Small intestine (tissue), 7 donors: ENCODE data around the gene GATB. TPM values are rescaled to one million over a fixed set of nuclear protein-coding genes. Genes with fewer than 3 reads are reported as not detected.

ENCODE experiments used
- DNase-seq, 2 donors: peaks; one replicate each; pipeline versions ENCODE4 v3.0.0 to v3.0.0-alpha.2; 2013
- FAIRE-seq: peaks from 2 replicates; lab custom pipeline; 2012; peaks lifted over from hg19 to GRCh38; lab: Jason Lieb, UNC
- H3K27ac ChIP-seq, 3 donors: one replicate each; pipeline ENCODE4 v1.5.1; 2013; ENCODE audit warnings: low read length in 2 of 3, mild to moderate bottlenecking in 2 of 3, control low read depth in 1 of 3, inconsistent platforms in 1 of 3, low read depth in 1 of 3, moderate library complexity in 1 of 3
- H3K27me3 ChIP-seq, 3 donors: one replicate each; pipeline ENCODE4 v1.6.1; 2013; ENCODE audit warnings: low read length in 3 of 3, inconsistent platforms in 1 of 3; ENCODE audit not compliant: control insufficient read depth in 3 of 3, insufficient read depth in 3 of 3
- H3K36me3 ChIP-seq, 3 donors: one replicate each; pipeline ENCODE4 v1.6.1; 2013; ENCODE audit warnings: low read length in 3 of 3, inconsistent platforms in 1 of 3, low read depth in 1 of 3, mild to moderate bottlenecking in 1 of 3, moderate library complexity in 1 of 3; ENCODE audit not compliant: control insufficient read depth in 3 of 3, insufficient read depth in 2 of 3
- H3K4me1 ChIP-seq, 3 donors: one replicate each; pipeline ENCODE4 v1.6.1; 2013; ENCODE audit warnings: low read length in 2 of 3, inconsistent platforms in 1 of 3, low read depth in 1 of 3, mild to moderate bottlenecking in 1 of 3, moderate library complexity in 1 of 3; ENCODE audit not compliant: control insufficient read depth in 3 of 3, insufficient read depth in 2 of 3
- H3K4me3 ChIP-seq, 3 donors: one replicate each; pipeline ENCODE4 v1.5.1; 2013; ENCODE audit warnings: low read length in 3 of 3, control low read depth in 1 of 3, inconsistent platforms in 1 of 3, low read depth in 1 of 3, mild to moderate bottlenecking in 1 of 3, moderate library complexity in 1 of 3
- H3K9me3 ChIP-seq, 2 donors: one replicate each; pipeline ENCODE4 v1.6.1; 2013; ENCODE audit warnings: low read depth in 1 of 2, low read length in 1 of 2; ENCODE audit not compliant: control insufficient read depth in 2 of 2, insufficient read depth in 1 of 2
- WGBS, 3 donors: extraction: QIAGEN DNeasy Blood & Tissue Kit; methylation state at CpG; one replicate each; pipeline ENCODE4 v1.1.7; 2013; 5-methylcytosine and 5-hydroxymethylcytosine counted together
- polyA plus RNA-seq, 4 donors: library from polyadenylated mRNA; stranded (reverse) in 3 of 4; unstranded in 1 of 4; fragments of 200-250 nt in 3 of 4; fragments of 120-200 nt in 1 of 4; gene quantifications; one replicate each; pipeline versions ENCODE4 v1.2.1 to v1.2.3, GENCODE V29; 2013
- donor health status: healthy with polysubstance abuse.
- donor health status: control.
- donor health status: control.
- donor health status: Bipolar disorder and iron deficiency.
- donor health status: healthy.

Gene GATB
- polyA plus RNA-seq, 4 donors = 10.5 to 18.0 (median 16.7) TPM

GRCh38 chr4:151781026-151781425 lies 20.2 kb upstream of the GATB start:
- peaks cover 0 to 7% (median 0%) of the 10 kb centered on the region in 3 donors for H3K4me1 ChIP-seq
- no peaks in the 10 kb centered on the region for H3K9me3 ChIP-seq
- H3K36me3 ChIP-seq = no peaks in the 10 kb centered on the region
- FAIRE-seq = no peak
- no peak overlapping the region for H3K4me3 ChIP-seq
- no peak overlapping the region for H3K27ac ChIP-seq
- peaks cover 0 to 2% (median 0%) of the 10 kb centered on the region in 3 donors for H3K27me3 ChIP-seq
- no peak for DNase-seq
- WGBS, 3 donors = 85 to 98% (median 87%) methylated on average over 5 of the region's 5 CpGs

GRCh38 chr4:151777471-151777870 lies 16.7 kb upstream of the GATB start:
- Histone ChIP-seq H3K4me3 (no peak overlapping the region), H3K36me3 (no peaks in the 10 kb centered on the region), H3K27me3 (peaks cover 0 to 2% (median 0%) of the 10 kb centered on the region in 3 donors), H3K27ac (no peak overlapping the region), H3K4me1 (no peaks in the 10 kb centered on the region), H3K9me3 (no peaks in the 10 kb centered on the region)
- WGBS, 3 donors = 63 to 81% (median 73%) methylated on average over 1 of the region's 1 CpG
- FAIRE-seq (no peak), DNase-seq (no peak)

- no peak overlapping the region for H3K4me3 ChIP-seq
- DNase-seq = no peak
- H3K4me1 ChIP-seq = no peaks in the 10 kb centered on the region
- FAIRE-seq = no peak
- no peak overlapping the region for H3K27ac ChIP-seq
- H3K27me3 ChIP-seq = peaks cover 0 to 6% (median 0%) of the 10 kb centered on the region in 3 donors
- H3K36me3 ChIP-seq = no peaks in the 10 kb centered on the region
- H3K9me3 ChIP-seq = no peaks in the 10 kb centered on the region
Measured at GRCh38 chr4:151774324-151774723, 13.5 kb upstream of the GATB start.

GRCh38 chr4:151772274-151772673 lies 11.5 kb upstream of the GATB start:
- H3K4me1 ChIP-seq = no peaks in the 10 kb centered on the region
- H3K27me3 ChIP-seq = peaks cover 0 to 6% (median 0%) of the 10 kb centered on the region in 3 donors
- H3K36me3 ChIP-seq = no peaks in the 10 kb centered on the region
- H3K4me3 ChIP-seq = no peak overlapping the region
- WGBS, 3 donors = 82 to 100% (median 88%) methylated on average over 3 of the region's 3 CpGs
- no peaks in the 10 kb centered on the region for H3K9me3 ChIP-seq
- DNase-seq (no peak), FAIRE-seq (no peak)
- no peak overlapping the region for H3K27ac ChIP-seq

GRCh38 chr4:151771664-151772063 lies 10.9 kb upstream of the GATB start:
- no peak overlapping the region for H3K27ac ChIP-seq

GRCh38 chr4:151770154-151770553 lies 9.3 kb upstream of the GATB start:
- DNase-seq (no peak), FAIRE-seq (no peak)
- Histone ChIP-seq H3K36me3 (no peaks in the 10 kb centered on the region), H3K27me3 (peaks cover 0 to 6% (median 0%) of the 10 kb centered on the region in 3 donors), H3K4me1 (no peaks in the 10 kb centered on the region), H3K9me3 (no peaks in the 10 kb centered on the region), H3K27ac (no peak overlapping the region), H3K4me3 (no peak overlapping the region)
- whole genome bisulfite sequencing, 3 donors = 22 to 53% (median 43%) methylated on average over 1 of the region's 1 CpG

More at GRCh38 chr4:151771664-151772063, 10.9 kb upstream of the GATB start:
- Histone ChIP-seq H3K36me3 (no peaks in the 10 kb centered on the region), H3K9me3 (no peaks in the 10 kb centered on the region), H3K4me3 (no peak overlapping the region), H3K27me3 (peaks cover 0 to 6% (median 0%) of the 10 kb centered on the region in 3 donors), H3K4me1 (no peaks in the 10 kb centered on the region)
- 58 to 73% (median 70%) methylated on average over 5 of the region's 5 CpGs for WGBS, 3 donors
- no peak for DNase-seq
- FAIRE-seq = no peak

GRCh38 chr4:151768835-151769234 lies 8.0 kb upstream of the GATB start:
- no peaks in the 10 kb centered on the region for H3K36me3 ChIP-seq
- H3K27ac ChIP-seq = no peak overlapping the region
- DNase-seq (no peak), FAIRE-seq (no peak)
- peaks cover 0 to 6% (median 0%) of the 10 kb centered on the region in 3 donors for H3K27me3 ChIP-seq
- no peak overlapping the region for H3K4me3 ChIP-seq
- H3K9me3 ChIP-seq = no peaks in the 10 kb centered on the region
- H3K4me1 ChIP-seq = no peaks in the 10 kb centered on the region
- WGBS, 3 donors = 80 to 93% (median 87%) methylated on average over 2 of the region's 2 CpGs

GRCh38 chr4:151766691-151767090 lies 5.9 kb upstream of the GATB start:
- peak; percentile 23 to 56 for DNase-seq
- Histone ChIP-seq H3K4me3 (no peak overlapping the region), H3K27ac (no peak overlapping the region), H3K9me3 (no peaks in the 10 kb centered on the region), H3K36me3 (no peaks in the 10 kb centered on the region), H3K4me1 (no peaks in the 10 kb centered on the region), H3K27me3 (peaks cover 0 to 8% (median 0%) of the 10 kb centered on the region in 3 donors)
- WGBS, 3 donors = 24 to 70% (median 30%) methylated on average over 4 of the region's 4 CpGs
- FAIRE-seq = no peak

- Histone ChIP-seq H3K36me3 (peaks cover 0 to 4% (median 2%) of the 10 kb centered on the region in 3 donors), H3K4me1 (peaks cover 0 to 4% (median 0%) of the 10 kb centered on the region in 3 donors), H3K9me3 (no peaks in the 10 kb centered on the region), H3K27me3 (peaks cover 0 to 3% (median 0%) of the 10 kb centered on the region in 3 donors), H3K4me3 (peak overlapping the region in 2 of 3 donors; percentile 95 to 98), H3K27ac (peak overlapping the region in 1 of 3 donors; percentile 48)
- WGBS, 3 donors = 22 to 35% (median 22%) methylated on average over 3 of the region's 3 CpGs
- DNase-seq (peak in 1 of 2 donors; percentile 15), FAIRE-seq (no peak)
Measured at GRCh38 chr4:151760002-151760401, 805 bp downstream of the GATB start.
